Neural cell (in vitro differentiated cells): ENCODE measurements around the gene HPS1.

Experiments used
- SMC3 ChIP-seq: fragments of 450-650 bp; conservative IDR thresholded peaks from 2 replicates; pipeline ENCODE4 v1.6.1; 2014; ENCODE audit warnings: antibody characterized with exemption, mild to moderate bottlenecking, moderate library complexity; ENCODE audit not compliant: poor library complexity
- TF ChIP-seq, protein P1 (sequence below): fragments of 450-650 bp; IDR thresholded peaks from 2 replicates; pipeline ENCODE4 v1.5.1; 2014; ENCODE audit warnings: antibody characterized with exemption, mild to moderate bottlenecking, moderate library complexity; ENCODE audit not compliant: poor library complexity, severe bottlenecking

- TF ChIP-seq, protein P1, sequence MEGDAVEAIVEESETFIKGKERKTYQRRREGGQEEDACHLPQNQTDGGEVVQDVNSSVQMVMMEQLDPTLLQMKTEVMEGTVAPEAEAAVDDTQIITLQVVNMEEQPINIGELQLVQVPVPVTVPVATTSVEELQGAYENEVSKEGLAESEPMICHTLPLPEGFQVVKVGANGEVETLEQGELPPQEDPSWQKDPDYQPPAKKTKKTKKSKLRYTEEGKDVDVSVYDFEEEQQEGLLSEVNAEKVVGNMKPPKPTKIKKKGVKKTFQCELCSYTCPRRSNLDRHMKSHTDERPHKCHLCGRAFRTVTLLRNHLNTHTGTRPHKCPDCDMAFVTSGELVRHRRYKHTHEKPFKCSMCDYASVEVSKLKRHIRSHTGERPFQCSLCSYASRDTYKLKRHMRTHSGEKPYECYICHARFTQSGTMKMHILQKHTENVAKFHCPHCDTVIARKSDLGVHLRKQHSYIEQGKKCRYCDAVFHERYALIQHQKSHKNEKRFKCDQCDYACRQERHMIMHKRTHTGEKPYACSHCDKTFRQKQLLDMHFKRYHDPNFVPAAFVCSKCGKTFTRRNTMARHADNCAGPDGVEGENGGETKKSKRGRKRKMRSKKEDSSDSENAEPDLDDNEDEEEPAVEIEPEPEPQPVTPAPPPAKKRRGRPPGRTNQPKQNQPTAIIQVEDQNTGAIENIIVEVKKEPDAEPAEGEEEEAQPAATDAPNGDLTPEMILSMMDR, result no peak
- TF ChIP-seq SMC3, result no peak
Observed at GRCh38 chr10:98391578-98391991, 55.1 kb downstream of the HPS1 start.
